ENCODE results near the gene TRIM28.

The TRIM28 gene

DNA sequence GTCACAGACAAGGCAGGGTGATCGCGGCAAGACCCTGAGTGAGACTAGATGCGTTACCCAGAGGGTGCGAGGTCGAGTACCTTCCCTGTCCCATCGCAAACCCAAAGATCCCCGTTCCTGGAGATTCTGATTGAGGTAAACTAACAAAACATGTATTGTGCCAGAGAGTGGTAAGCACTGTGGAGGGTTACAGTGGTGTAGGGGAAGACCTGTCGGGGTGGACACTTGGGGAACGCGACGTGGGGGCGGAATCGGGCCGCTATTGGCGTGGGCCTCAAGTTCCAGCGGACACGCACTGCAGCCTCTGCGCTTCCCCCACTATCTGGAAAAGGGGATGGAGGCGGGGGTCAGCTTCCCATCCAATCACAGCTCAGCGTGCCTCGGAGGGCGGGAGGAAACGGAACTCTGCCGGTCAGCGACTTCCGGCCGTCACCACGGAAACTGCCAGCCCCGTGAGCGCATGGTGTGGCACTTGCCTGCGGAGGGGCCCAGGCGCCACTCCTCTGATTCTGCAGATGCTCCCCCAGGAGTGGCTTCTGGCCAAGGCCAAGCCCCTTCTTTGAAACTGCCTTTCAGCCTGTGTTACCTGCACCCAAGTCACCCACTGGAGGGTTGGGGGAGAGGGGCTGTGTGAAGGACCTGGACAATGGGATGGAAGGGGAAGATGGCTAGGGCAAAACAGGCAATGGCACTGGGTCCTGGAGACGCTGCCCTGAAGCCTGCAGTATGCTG, 15.6 kb downstream of the TRIM28 start:
- in situ Hi-C loops (cut with MboI; ENCODE audit: low sequenced_read_pairs): no loop called here

DNA sequence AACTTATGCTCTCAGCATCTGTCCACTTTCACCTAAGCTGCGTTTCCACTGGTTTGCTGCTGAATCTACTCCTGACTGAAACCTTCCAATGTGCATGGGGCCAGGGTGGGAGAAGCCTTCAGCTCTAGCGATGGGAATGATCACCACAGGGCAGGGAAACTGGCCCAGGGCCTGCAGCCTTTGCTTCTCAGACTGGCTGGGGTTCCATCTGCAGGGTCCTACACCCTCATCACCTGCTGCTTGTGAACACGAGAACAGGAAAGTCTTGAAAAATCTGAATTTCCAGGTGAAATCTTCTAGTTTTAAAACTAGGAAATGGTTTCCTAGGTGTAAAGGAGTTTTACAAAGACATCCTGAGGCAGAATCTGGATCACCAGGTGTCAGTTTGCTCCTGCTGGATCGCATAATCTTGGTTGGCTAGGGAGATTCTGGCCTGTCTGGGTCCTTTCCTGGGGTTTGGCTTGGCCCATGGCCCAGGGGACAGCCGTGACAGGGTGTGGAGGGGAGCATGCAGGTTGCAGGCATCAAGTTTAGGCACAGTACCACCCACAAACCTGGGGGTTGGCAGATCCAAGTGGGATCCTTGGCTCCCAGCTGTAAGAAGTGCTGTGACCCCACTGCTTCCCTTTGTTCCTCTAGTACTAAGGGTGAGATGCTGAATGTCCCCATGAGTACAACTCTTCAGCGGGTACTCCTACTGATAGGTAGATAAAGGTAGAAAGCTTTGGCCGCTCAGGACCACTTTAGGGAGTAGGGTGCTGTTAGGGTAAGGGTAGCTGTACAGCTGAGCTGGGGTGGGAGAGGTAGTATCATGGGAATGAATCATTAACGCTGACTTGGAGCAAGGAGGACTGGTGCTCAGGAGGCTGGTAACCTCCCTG, 16.4 kb downstream of the TRIM28 start:
- in situ Hi-C loops (cut with MboI; ENCODE audit: low sequenced_read_pairs): no loop called here

DNA sequence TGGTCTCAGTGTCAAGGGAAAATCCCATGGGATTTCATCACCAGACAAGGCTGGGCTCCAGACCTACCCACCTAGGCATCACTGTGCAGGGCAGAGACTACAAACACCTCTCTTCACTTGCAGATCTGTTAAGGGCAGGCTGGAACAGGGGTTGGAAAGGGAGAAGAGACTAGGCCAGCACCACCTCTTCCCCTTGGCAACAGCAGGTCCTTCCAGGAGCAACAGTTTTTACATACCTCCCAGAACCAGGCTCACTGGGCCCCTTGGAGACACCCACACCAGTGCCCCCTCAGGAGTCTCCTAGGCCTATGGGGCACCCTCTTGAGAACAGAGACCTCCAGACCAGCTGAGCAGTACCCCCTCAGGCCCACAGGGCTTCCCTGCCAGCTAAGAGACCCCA, 17.1 kb downstream of the TRIM28 start:
- in situ Hi-C loops (cut with MboI; ENCODE audit: low sequenced_read_pairs): no loop called here

DNA sequence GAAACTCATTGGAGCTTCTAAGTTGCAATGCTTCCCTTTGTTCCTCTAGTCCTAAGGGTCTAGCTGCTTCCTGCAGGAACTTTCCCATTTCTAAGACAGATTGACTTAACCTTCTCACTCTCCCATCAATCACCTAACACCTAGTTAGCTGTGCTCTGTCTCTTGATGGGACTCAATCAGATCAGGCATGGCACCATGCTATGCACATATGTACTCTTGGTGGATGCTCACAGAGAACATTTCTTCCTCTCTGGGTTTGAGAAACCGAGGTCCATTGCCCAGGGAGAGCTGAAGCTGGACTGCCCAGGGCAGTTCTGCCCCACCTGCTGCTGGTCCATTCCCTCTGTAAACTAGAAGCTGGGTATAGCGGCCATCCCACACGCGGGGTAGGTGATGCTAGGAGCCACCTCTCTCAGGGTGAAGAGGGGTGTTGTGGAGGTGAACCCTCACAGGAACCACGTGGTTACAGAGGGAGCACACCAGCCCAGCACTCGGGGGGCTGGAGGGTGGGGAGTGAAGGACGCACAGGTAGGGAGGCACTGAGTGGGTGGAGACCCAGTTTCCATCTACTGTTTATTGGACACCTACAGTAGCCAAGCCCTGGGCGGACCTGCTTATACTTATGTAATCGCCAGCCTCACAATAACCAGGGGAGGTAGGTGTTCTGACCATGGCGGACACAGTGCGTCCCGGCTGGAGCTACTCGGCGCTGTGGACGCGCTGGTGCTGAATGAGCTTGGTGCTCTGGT, 17.7 kb downstream of the TRIM28 start:
- in situ Hi-C loops (cut with MboI; ENCODE audit: low sequenced_read_pairs): no loop called here

DNA sequence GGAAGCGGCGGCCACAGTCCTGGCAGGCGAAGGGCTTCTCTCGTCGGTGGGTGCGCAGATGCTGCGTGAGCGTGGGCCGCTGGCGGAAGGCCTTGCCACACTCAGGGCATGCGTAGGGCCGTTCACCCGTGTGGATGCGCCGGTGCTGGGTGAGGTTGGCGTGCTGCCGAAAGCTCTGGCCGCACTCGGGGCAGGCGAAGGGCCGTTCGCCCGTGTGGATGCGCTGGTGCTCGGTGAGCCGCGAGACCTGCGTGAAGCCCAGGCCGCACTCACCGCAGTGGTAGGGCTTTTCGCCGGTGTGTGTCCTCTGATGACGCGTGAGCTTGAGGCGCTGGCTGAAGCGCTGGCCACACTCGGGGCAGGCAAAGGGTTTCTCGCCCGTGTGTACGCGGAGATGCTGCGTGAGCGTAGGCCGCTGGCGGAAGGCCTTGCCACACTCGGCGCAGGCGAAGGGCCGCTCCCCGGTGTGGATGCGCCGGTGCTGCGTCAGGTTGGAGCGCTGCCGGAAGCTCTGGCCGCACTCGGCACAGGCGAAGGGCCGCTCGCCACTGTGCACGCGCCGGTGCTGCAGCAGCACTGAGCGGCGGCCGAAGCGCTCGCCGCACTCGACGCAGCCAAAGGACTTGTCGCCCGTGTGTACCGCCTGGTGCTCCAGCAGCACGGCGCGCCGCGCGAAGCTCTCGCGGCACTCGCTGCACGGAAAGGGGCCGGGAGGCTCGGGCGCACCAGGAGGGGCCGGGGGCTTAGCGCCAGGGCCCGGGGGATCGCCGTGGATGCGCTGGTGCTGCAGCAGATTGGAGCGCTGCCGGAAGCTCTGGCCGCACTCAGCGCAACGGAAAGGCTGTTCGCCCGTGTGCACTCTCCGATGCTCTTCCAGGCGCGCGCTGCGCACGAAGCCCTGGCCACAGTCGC, 18.5 kb downstream of the TRIM28 start:
- in situ Hi-C loops (cut with MboI; ENCODE audit: low sequenced_read_pairs): no loop called here

DNA sequence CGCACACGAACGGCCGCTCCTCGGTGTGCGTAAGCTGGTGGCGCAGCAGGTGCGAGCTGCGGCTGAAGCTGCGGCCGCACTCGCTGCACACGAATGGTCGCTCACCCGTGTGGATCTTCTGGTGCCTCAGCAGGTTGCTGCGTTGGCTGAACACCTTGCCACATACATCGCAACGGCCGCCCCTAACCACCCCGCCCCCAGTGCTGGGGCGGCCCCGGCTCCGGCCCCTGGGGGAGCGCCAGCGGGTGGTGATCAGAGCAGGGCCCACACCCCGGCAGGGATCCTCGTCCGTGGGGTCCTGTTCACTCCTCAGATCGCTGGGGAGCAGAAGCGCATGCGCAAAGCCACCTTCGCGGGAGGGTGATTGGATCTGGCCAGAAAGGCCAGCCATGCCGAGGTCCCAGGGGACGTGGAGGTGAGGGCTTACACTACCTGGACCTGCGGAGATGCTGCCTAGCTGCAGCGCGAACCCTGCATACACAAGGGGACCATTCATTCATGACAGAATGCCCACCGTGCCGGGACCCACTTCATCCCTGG, 19.2 kb downstream of the TRIM28 start:
- in situ Hi-C loops (cut with MboI; ENCODE audit: low sequenced_read_pairs): no loop called here

DNA sequence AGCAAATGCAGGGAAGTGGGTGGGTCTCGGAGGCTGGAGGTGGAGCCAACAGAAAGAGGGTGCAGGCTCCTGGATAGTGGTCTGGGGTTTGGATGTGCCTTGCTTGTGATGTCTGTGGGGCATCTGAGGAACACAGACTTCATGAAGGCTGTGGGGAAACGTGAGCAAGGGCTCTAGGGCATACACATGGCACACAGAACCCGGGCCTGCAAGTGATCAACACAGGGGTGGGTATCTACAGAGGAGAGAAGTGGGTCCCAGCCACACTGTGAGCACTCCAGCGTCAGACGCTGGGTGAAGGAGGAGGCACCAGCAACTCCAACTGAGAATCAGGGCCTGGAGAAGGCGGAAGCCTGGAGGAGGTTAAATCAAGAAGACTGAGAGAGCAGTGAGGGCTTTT, 20.0 kb downstream of the TRIM28 start:
- in situ Hi-C loops (cut with MboI; ENCODE audit: low sequenced_read_pairs): no loop called here

DNA sequence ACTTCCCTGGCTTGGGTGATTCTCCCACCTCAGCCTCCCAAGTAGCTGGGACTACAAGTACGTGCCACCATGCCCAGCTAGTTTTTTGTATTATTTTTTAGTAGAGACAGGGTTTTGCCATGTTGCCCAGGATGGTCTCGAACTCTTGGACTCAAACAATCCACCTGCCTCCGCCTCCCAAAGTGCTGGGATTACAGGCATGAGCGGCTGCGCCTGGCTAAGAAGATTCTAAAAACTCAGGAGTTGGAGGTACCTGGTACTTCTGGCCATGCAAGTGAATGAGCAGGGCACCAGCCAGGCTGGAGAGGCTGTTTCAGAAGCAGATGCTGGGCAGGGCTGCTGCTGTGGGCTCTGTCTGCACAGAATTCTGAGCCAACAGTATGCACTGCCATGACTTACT, 23.1 kb downstream of the TRIM28 start:
- in situ Hi-C loops (cut with MboI; ENCODE audit: low sequenced_read_pairs): no loop called here

DNA sequence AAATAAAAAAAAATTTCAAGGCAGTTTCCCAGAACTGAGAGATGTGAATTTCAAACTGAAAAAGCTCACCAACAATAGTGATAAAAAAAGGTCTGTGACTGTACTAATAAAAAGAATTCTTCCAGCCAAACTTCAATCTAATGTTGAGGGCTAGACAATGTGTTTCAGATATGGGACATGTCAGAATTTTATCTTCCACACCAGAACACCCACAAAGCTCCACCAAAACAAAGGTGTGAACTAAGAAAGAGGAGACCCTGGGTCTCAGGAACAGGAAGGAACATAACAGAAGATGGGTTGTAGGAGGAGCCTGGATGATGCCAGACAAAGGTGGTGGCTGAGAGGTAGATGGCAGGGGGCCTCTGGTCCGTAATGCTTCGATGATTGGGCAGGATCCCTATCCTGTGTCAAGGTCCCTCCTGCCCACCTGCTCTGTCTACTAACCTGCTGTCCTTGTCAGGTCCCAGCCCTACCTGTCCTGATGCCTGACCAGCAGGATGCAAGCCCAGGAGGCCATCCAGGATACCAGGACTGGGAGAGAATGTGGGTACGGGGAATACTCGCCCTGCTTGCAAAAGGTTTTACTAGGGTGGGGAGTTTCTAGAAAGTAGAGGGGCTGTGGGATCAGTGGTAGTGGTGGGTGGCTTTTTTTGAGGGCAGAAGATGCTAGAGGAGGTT, 24.7 kb downstream of the TRIM28 start:
- in situ Hi-C loops (cut with MboI; ENCODE audit: low sequenced_read_pairs): no loop called here

DNA sequence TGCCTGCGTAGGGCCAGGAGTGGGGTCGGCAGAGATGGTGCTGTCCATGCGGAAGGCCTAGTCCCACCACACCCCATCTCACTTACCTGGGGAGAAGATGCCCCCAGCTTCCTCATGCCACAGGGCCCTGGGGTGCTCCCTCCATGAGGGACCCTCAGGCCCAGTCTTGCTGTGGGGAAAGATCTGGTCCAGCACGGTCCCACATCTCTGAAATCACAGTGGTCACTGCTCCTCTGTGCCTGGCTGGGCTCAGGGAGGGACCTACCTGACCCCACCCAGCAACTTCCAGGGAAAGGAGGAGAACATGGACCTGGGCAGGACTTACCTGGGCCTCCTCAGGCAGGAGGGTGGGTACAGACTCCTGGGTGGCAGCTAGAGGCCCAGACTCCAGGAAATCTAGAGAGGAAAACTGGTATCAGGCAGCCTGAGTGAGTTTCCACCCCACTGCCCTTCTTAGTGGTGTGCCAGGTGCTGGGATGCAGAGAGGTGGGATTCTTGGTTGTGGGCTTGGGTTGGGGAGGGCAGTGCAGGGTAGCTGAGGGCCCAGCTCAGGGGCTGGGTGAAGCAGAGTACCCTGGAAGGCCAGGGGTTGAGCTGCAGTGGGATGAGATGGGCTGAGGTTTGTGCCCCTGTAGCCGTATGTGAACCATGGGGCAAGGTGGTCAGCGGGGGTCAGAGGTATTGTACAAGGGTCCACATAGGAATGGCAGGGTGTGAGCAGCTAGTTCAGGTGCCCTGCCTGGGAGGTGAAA, 25.5 kb downstream of the TRIM28 start:
- in situ Hi-C loops (cut with MboI; ENCODE audit: low sequenced_read_pairs): no loop called here

DNA sequence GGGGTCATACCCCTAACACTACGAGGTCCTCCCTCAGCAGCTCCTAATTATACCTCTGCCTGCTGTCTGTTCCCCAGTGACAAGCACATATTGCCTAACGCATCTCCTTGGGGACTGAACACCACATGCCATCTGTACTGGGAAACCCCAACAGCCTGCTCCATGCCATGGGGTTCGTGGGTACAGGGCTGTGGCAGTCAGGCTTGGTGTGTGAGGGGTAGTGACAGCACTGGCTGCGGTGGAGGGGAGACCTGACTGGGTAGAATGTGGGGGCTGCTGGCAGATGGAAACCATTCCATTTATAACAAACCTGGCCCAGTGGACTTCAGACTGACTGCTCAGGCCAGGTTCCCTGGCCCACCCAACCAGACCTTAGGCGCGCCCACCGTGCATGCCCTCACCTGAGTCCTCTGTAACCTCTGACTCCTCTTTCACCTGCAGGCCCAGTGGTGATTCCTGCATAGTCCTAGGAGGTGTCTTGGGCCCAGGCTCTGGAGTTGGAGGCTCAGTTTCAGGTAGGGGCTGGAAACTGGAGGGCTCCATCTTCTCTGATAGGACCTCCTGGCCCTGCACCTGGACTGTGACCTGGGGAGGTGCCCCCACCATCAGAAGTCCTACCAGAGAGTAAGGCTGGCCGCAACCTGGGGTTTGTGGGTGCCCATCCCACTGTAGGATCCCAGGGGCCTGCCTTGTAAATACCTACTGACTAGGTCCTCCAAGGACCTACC, 26.2 kb downstream of the TRIM28 start:
- in situ Hi-C loops (cut with MboI; ENCODE audit: low sequenced_read_pairs): no loop called here

DNA sequence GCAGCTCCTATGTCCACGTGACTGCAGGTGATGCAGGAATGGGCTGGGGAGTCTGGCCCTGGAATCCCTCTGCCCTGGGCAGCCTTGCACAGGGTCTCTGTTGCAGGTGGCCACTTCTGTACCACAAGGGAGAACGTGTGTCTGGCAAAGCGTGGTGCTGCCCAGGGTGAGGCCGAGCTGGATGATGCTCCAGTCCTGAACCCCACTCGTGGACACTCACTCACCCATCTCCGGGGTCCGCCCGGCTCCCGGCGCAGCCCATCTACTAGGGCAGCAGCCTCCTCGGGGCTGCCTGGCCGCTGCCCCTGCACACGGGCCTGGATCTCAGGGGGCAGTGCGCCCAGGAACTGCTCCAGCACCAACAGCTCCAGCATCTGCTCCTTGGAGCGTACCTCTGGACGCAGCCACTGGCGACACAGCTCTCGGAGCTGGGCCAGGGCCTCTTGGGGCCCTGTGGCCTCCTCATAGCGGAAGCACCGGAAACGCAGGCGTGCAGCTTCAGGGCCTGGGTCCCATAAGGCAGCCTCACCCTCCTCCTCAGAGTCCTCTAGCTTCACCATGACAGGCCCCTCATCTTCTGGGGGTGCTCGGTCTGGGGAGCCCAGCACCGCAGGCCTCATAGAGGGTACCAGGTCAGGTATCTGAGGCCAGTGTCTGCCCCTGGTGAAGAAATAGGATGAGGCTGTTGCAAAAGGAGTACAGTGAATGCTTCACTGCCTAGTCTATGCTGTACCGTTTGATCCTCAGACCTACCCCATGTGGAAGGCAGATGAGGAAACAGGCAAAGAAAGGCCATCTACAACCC, 27.1 kb downstream of the TRIM28 start:
- in situ Hi-C loops (cut with MboI; ENCODE audit: low sequenced_read_pairs): no loop called here

DNA sequence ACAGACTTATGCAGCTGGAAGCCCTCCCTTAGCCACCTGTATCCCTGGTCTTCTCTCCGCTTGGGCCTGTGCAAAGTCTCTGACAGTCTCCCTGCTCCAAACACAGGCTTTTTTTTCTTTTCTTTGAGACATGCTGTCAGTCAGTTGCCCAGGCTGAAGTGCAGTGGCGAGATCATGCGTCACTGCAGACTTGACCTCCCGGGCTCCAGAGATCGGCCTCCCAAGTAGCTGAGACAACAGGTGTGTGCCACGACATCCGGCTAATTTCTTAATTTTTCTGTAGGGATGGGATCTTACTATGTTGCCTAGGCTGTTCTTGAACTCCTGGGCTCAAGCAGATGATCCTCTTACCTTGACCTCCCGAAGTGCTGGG, 27.7 kb downstream of the TRIM28 start:
- in situ Hi-C loops (cut with MboI; ENCODE audit: low sequenced_read_pairs): no loop called here

DNA sequence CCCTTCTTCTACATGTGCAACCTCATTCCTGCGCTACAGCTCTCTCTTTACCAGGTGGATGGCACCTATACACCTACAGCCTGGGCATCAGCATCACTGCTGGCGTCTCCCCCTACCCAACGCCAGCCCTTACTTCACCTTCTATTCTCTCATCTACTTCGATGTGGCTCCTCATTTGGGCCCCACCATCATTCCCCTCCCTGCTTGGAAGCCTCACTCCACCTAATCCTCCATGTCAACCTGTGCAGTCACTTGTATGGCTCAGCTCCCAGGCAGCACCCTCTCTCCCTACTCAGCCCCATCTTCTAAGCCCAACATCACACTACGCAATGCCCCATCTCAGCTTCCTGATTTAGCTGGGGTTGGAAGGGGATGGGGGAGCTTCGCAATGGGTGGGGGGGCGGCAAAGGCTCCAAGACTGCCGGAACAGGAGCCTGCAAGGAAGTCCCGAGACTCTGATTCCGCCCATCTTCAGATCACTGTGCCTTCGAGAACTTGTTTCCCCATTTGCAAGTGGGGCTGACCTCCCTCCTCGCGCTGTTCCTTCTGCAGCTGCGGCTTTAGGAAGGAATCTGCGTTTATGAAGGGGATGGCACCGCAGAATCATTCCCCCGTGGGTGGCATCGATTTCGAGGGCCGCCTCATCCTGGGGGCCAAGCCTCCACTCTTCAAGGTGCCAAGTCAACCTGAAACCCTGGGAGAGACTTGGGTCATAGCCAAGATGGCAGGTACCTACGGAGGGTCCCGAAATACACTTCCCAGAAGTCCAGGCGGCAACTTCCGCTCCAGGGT, 28.4 kb downstream of the TRIM28 start:
- in situ Hi-C loops (cut with MboI; ENCODE audit: low sequenced_read_pairs): no loop called here

DNA sequence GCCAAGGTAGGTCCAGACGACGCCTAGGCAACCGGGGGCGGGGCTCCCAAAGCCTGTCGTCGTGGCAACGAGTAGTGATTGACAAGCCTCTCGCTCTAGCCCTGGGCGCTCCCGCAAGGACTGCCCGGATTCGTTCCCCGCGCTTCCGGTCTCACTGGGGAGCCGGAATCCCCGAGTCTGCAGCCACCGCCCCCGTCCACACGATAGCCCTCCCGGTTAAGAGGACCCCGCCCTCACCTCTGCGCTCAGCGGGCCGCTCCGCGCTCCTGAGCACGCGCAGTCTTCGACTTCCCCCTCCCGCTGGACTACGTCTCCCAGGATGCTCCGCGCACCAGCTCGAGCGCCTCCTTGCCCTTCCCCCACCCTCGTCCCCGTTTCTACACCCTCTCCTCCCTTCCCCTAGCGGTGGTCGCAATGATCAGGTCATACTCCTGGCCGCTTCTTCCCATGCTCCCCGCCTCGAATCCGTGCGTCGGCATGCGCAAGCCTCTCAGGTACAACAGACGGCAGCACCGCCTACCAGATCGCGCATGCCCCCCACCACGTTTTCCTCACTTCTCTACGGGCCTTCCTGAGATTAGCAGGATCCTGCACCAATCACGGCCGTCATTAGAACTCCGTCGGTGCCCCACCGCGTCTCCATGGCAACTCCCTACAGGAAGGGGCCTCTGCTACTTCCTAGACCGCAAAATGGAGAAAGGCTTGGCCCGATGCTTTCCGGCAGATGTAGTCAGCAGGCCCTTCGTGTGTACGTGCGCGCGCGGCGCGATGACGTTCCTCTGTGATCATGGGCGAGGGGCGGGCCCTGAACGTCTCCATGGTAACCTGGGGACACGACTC, 29.2 kb downstream of the TRIM28 start, which contains the start of gene MZF1:
Gene MZF1 (minus strand): TSS at position 518 of the 840 bp plus-strand sequence. CDS start 1,946 bp downstream, outside the sequence.
- in situ Hi-C loops (cut with MboI; ENCODE audit: low sequenced_read_pairs): no loop called here
